HEK293 (cell line): ENCODE measurements around the gene FNDC11.

Source experiments
- ATF2 ChIP-seq: fragments of 450-650 bp; formaldehyde crosslinking; IDR thresholded peaks from 2 replicates; pipeline ENCODE4 v1.5.1; 2016; ENCODE audit warnings: missing biosample characterization, missing genetic modification characterization, low read depth
- BCL11A ChIP-seq: fragments of 450-650 bp; formaldehyde crosslinking; IDR thresholded peaks from 2 replicates; pipeline ENCODE4 v1.5.1; 2016; ENCODE audit warnings: low read depth, missing biosample characterization, missing genetic modification characterization
- CTCF ChIP-seq: fragments of 450-650 bp; formaldehyde crosslinking; IDR thresholded peaks from 2 replicates; pipeline ENCODE4 v1.5.1; 2016; ENCODE audit warnings: missing biosample characterization, missing genetic modification characterization
- PBX3 ChIP-seq: sonication (generic); formaldehyde crosslinking; IDR thresholded peaks from 2 replicates; pipeline ENCODE4 v1.8.1; 2022; ENCODE audit warnings: mild to moderate bottlenecking, moderate library complexity, missing genetic modification reagents
- REST ChIP-seq: fragments of 450-650 bp; formaldehyde crosslinking; IDR thresholded peaks from 2 replicates; pipeline ENCODE4 v1.5.1; 2016; ENCODE audit warnings: missing biosample characterization, missing genetic modification characterization
- SCRT2 ChIP-seq: fragments of 450-650 bp; formaldehyde crosslinking; IDR thresholded peaks from 2 replicates; pipeline ENCODE4 v1.5.1; 2016; ENCODE audit warnings: missing biosample characterization, missing genetic modification characterization
- ZBTB26 ChIP-seq: fragments of 450-650 bp; formaldehyde crosslinking; optimal IDR thresholded peaks from 2 replicates; pipeline ENCODE3; 2016; ENCODE audit warnings: missing biosample characterization, mild to moderate bottlenecking, missing genetic modification characterization
- ZBTB7A ChIP-seq: fragments of 450-650 bp; formaldehyde crosslinking; IDR thresholded peaks from 2 replicates; pipeline ENCODE4 v1.5.1; 2016; ENCODE audit warnings: low read depth, missing biosample characterization, missing genetic modification characterization
- ZNF211 ChIP-seq: fragments of 450-650 bp; formaldehyde crosslinking; IDR thresholded peaks from 2 replicates; pipeline ENCODE4 v1.5.1; 2016; ENCODE audit warnings: low read depth, missing biosample characterization, missing genetic modification characterization
- ZNF292 ChIP-seq: fragments of 450-650 bp; formaldehyde crosslinking; IDR thresholded peaks from 2 replicates; pipeline ENCODE4 v1.5.1; 2016; ENCODE audit warnings: low read depth, missing biosample characterization, missing genetic modification characterization, borderline replicate concordance
- ZNF747 ChIP-seq: fragments of 450-650 bp; formaldehyde crosslinking; IDR thresholded peaks from 2 replicates; pipeline ENCODE4 v1.5.1; 2016; ENCODE audit warnings: missing biosample characterization, missing genetic modification characterization
- ZSCAN18 ChIP-seq: fragments of 450-650 bp; formaldehyde crosslinking; IDR thresholded peaks from 2 replicates; pipeline ENCODE4 v1.5.1; 2016; ENCODE audit warnings: missing biosample characterization, missing genetic modification characterization
- ZSCAN30 ChIP-seq: fragments of 450-650 bp; IDR thresholded peaks from 2 replicates; pipeline ENCODE4 v1.5.1; 2018; ENCODE audit warnings: missing biosample characterization, mild to moderate bottlenecking, missing genetic modification characterization, moderate library complexity

GRCh38 chr20:63507083-63507743, 46.7 kb upstream of the FNDC11 start:
- TF ChIP-seq ZNF747 (tag by site-specific recombination) (no peak), CTCF (tag by site-specific recombination) (no peak), REST (no peak), ATF2 (tag by site-specific recombination) (no peak), ZNF211 (no peak), ZBTB26 (tag by site-specific recombination) (no peak), ZBTB7A (tag by site-specific recombination) (no peak), ZNF292 (tag by site-specific recombination) (no peak), BCL11A (tag by site-specific recombination) (no peak), SCRT2 (tag by site-specific recombination) (no peak), PBX3 (CRISPR knock-in tag) (no peak), ZSCAN30 (no peak), ZSCAN18 (tag by site-specific recombination) (no peak)
